Panc1 (cell line): ENCODE results near the gene HOXD11. TPM values are rescaled to one million over a fixed set of nuclear protein-coding genes. Genes with fewer than 3 reads are reported as not detected.
A peak's percentile ranks its signal among the peaks of the same experiment; 100 is the strongest.

ENCODE experiments used
- microRNA-seq: library from miRNA; unstranded; fragments of <30 nt; microRNA quantifications from one replicate; pipeline ENCODE4 v1.1.0, GENCODE V29; 2020; ENCODE audit not compliant: unreplicated experiment
- total RNA-seq: library from RNA; stranded (reverse); gene quantifications from one replicate; pipeline ENCODE4 v1.2.1, GENCODE V29; 2021; ENCODE audit not compliant: unreplicated experiment

The HOXD11 gene
- total RNA-seq, 1 experiment from 2014 or later: 0.49 TPM

Small RNAs within 50 kb of the gene (microRNA-seq; reads per million reads assigned to microRNA genes)
- gene MIR10B: 4,011 reads per million, percentile 90 among the genes with 10 or more reads in this experiment

Other genes starting within 250 kb of the HOXD11 start
- gene LNPK, start 105.0 kb upstream of the HOXD11 start, total RNA-seq: 27.3 TPM
- not detected for gene EVX2, start 23.3 kb upstream of the HOXD11 start, total RNA-seq
- gene HOXD13, start 14.6 kb upstream of the HOXD11 start, total RNA-seq: not detected
- 0.13 TPM for gene HOXD12, start 7.5 kb upstream of the HOXD11 start, total RNA-seq
- gene HOXD10, start 9.5 kb downstream of the HOXD11 start, total RNA-seq: not detected
- 0.15 TPM for gene HOXD9, start 15.4 kb downstream of the HOXD11 start, total RNA-seq
- not detected for gene HOXD8, start 22.4 kb downstream of the HOXD11 start, total RNA-seq
- 1.4 TPM for gene HOXD4, start 44.3 kb downstream of the HOXD11 start, total RNA-seq
- 1.8 TPM for gene HOXD3, start 50.0 kb downstream of the HOXD11 start, total RNA-seq
- gene HOXD1, start 81.4 kb downstream of the HOXD11 start, total RNA-seq: 0.18 TPM
- gene MTX2, start 162.2 kb downstream of the HOXD11 start, total RNA-seq: 28.7 TPM